ENCODE results near the gene POMT1. TPM values are rescaled to one million over a fixed set of nuclear protein-coding genes. Genes with fewer than 3 reads are reported as not detected.

POMT1 gene
- total and polyA plus RNA-seq, 2 experiments from 2014 or later: 20.2 to 32.4 TPM

DNA sequence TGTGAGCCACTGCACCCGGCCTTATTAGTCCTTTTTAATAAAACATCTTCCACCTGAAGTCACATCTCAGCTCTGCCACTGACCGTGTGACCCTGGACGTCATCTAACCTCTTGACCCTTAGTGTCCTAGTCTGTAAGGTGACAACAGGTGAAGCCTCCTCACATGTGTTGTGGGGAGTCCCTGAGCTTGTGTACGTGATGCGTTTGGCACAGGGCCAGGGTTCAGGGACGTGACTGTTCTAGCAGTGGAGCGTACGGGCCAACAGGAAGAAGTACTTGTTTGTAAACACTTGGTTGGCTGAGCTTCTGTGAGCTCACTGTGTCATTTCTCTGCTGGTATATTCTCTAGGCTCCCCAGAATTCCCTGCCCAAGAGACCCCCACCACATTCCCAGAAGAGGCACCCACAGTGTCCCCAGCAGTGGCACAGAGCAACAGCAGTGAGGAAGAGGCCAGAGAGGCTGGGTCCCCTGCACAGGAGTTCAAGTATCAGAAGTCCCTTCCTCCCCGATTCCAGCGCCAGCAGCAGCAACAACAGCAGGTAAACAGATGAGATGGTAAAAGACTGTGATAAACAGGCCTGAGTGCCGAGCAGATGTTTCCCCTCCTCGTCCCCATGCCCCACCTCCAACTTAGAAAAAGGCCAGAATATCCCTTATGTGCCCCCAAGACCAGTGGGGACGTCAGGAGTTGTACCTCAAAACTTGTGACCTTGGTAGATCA, 35.3 kb upstream of the POMT1 start:
- peaks cover 56% of the 10 kb centered on the region for H4K20me1 ChIP-seq (replicated peaks; ENCODE audit: insufficient read depth)
- Mint-ChIP-seq H3K4me1 (no peaks in the 10 kb centered on the region), H3K27me3 (ENCODE audit: insufficient read depth, low read depth, poor library complexity) (peaks cover 12% of the 10 kb centered on the region), H3K4me3 (no peak overlapping the region), H3K27ac (no peak overlapping the region), H3K9me3 (no peaks in the 10 kb centered on the region), H3K36me3 (ENCODE audit: low read depth) (peaks cover 91% of the 10 kb centered on the region)
- peaks cover 90% of the 10 kb centered on the region for H3K36me3 ChIP-seq (ENCODE audit: insufficient read depth)
- no peak overlapping the region for H3K4me2 ChIP-seq
- DNase-seq (ENCODE audit: low spot score): no peak
- no peaks in the 10 kb centered on the region for H3K9me2 ChIP-seq (ENCODE audit: insufficient read depth)
- no peak overlapping the region for H3K27ac ChIP-seq (ENCODE audit: low read depth)
- TF ChIP-seq NANOG (IDR thresholded peaks at IDR 0.05; ENCODE audit: borderline replicate concordance) (no peak), POLR2AphosphoS5 (IDR thresholded peaks at IDR 0.05; ENCODE audit: low read depth) (0 out of 2 replicates have a peak, but pooled peaks have one; percentile 19)
- peaks cover 89% of the 10 kb centered on the region for H3K79me2 ChIP-seq (replicated peaks; ENCODE audit: insufficient read depth)
- H2AFZ ChIP-seq: no peak overlapping the region
- no peak for ATAC-seq
- no peak overlapping the region for H3K4me3 ChIP-seq
- no peaks in the 10 kb centered on the region for H3K4me1 ChIP-seq (ENCODE audit: insufficient read depth)
- H3K27me3 ChIP-seq (ENCODE audit: insufficient read depth): no peaks in the 10 kb centered on the region
- H3F3A ChIP-seq (replicated peaks; ENCODE audit: low read depth): peaks cover 36% of the 10 kb centered on the region

DNA sequence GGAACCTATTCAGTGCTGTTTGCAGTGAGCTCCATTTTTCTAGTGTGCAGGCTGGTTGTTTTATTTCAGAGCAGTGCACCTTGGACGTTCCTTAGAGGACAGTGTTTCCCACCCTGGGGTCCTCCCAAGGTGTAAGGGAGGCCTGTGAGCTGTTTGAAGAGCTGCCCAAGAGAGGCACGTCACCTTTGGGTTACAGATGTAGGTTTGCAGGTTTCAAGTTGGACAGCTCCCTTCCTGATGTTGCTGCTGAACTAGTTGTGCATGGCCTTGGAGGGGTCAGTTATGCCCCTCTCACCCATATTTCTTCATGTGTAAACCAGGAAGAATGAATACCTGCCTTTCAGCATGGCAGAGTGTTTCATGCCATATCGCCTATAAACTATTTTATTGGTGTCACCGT, 34.7 kb upstream of the POMT1 start:
- Histone ChIP-seq H3K36me3 (ENCODE audit: insufficient read depth) (peaks cover 91% of the 10 kb centered on the region), H4K20me1 (replicated peaks; ENCODE audit: insufficient read depth) (peaks cover 59% of the 10 kb centered on the region), H3K27ac (ENCODE audit: low read depth) (no peak overlapping the region), H3K27me3 (ENCODE audit: insufficient read depth) (no peaks in the 10 kb centered on the region), H3K4me3 (no peak overlapping the region), H3K79me2 (replicated peaks; ENCODE audit: insufficient read depth) (peaks cover 91% of the 10 kb centered on the region), H3F3A (replicated peaks; ENCODE audit: low read depth) (peaks cover 36% of the 10 kb centered on the region), H3K4me2 (no peak overlapping the region), H3K4me1 (ENCODE audit: insufficient read depth) (no peaks in the 10 kb centered on the region), H3K9me2 (ENCODE audit: insufficient read depth) (no peaks in the 10 kb centered on the region), H2AFZ (no peak overlapping the region)
- H3K36me3 Mint-ChIP-seq (ENCODE audit: low read depth): peaks cover 94% of the 10 kb centered on the region
- no peaks in the 10 kb centered on the region; the same call in 2 of the 3 replicates for H3K9me3 Mint-ChIP-seq
- no peak overlapping the region for H3K27ac Mint-ChIP-seq
- H3K27me3 Mint-ChIP-seq (ENCODE audit: insufficient read depth, low read depth, poor library complexity): peaks cover 12% of the 10 kb centered on the region
- H3K4me1 Mint-ChIP-seq: no peaks in the 10 kb centered on the region
- DNase-seq (ENCODE audit: low spot score) (no peak), ATAC-seq (no peak)
- TF ChIP-seq, protein P1, sequence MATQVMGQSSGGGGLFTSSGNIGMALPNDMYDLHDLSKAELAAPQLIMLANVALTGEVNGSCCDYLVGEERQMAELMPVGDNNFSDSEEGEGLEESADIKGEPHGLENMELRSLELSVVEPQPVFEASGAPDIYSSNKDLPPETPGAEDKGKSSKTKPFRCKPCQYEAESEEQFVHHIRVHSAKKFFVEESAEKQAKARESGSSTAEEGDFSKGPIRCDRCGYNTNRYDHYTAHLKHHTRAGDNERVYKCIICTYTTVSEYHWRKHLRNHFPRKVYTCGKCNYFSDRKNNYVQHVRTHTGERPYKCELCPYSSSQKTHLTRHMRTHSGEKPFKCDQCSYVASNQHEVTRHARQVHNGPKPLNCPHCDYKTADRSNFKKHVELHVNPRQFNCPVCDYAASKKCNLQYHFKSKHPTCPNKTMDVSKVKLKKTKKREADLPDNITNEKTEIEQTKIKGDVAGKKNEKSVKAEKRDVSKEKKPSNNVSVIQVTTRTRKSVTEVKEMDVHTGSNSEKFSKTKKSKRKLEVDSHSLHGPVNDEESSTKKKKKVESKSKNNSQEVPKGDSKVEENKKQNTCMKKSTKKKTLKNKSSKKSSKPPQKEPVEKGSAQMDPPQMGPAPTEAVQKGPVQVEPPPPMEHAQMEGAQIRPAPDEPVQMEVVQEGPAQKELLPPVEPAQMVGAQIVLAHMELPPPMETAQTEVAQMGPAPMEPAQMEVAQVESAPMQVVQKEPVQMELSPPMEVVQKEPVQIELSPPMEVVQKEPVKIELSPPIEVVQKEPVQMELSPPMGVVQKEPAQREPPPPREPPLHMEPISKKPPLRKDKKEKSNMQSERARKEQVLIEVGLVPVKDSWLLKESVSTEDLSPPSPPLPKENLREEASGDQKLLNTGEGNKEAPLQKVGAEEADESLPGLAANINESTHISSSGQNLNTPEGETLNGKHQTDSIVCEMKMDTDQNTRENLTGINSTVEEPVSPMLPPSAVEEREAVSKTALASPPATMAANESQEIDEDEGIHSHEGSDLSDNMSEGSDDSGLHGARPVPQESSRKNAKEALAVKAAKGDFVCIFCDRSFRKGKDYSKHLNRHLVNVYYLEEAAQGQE (IDR thresholded peaks at IDR 0.05; ENCODE audit: unreplicated experiment): peak; percentile 32
- TF ChIP-seq, protein P2, sequence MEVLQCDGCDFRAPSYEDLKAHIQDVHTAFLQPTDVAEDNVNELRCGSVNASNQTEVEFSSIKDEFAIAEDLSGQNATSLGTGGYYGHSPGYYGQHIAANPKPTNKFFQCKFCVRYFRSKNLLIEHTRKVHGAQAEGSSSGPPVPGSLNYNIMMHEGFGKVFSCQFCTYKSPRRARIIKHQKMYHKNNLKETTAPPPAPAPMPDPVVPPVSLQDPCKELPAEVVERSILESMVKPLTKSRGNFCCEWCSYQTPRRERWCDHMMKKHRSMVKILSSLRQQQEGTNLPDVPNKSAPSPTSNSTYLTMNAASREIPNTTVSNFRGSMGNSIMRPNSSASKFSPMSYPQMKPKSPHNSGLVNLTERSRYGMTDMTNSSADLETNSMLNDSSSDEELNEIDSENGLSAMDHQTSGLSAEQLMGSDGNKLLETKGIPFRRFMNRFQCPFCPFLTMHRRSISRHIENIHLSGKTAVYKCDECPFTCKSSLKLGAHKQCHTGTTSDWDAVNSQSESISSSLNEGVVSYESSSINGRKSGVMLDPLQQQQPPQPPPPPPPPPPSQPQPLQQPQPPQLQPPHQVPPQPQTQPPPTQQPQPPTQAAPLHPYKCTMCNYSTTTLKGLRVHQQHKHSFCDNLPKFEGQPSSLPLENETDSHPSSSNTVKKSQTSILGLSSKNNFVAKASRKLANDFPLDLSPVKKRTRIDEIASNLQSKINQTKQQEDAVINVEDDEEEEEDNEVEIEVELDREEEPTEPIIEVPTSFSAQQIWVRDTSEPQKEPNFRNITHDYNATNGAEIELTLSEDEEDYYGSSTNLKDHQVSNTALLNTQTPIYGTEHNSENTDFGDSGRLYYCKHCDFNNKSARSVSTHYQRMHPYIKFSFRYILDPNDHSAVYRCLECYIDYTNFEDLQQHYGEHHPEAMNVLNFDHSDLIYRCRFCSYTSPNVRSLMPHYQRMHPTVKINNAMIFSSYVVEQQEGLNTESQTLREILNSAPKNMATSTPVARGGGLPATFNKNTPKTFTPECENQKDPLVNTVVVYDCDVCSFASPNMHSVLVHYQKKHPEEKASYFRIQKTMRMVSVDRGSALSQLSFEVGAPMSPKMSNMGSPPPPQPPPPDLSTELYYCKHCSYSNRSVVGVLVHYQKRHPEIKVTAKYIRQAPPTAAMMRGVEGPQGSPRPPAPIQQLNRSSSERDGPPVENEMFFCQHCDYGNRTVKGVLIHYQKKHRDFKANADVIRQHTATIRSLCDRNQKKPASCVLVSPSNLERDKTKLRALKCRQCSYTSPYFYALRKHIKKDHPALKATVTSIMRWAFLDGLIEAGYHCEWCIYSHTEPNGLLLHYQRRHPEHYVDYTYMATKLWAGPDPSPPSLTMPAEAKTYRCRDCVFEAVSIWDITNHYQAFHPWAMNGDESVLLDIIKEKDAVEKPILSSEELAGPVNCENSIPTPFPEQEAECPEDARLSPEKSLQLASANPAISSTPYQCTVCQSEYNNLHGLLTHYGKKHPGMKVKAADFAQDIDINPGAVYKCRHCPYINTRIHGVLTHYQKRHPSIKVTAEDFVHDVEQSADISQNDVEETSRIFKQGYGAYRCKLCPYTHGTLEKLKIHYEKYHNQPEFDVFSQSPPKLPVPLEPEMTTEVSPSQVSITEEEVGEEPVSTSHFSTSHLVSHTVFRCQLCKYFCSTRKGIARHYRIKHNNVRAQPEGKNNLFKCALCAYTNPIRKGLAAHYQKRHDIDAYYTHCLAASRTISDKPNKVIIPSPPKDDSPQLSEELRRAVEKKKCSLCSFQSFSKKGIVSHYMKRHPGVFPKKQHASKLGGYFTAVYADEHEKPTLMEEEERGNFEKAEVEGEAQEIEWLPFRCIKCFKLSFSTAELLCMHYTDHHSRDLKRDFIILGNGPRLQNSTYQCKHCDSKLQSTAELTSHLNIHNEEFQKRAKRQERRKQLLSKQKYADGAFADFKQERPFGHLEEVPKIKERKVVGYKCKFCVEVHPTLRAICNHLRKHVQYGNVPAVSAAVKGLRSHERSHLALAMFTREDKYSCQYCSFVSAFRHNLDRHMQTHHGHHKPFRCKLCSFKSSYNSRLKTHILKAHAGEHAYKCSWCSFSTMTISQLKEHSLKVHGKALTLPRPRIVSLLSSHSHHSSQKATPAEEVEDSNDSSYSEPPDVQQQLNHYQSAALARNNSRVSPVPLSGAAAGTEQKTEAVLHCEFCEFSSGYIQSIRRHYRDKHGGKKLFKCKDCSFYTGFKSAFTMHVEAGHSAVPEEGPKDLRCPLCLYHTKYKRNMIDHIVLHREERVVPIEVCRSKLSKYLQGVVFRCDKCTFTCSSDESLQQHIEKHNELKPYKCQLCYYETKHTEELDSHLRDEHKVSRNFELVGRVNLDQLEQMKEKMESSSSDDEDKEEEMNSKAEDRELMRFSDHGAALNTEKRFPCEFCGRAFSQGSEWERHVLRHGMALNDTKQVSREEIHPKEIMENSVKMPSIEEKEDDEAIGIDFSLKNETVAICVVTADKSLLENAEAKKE (CRISPR knock-in tag; IDR thresholded peaks at IDR 0.05): no peak
- no peak overlapping the region for H3K4me3 Mint-ChIP-seq

Measured in GM23338 (cell line).